ENCODE data around the gene HMCN2.

Gene HMCN2

GRCh38 chr9:130438382-130438981 is 172.9 kb downstream of the HMCN2 start:
- no peak overlapping the region for H3K9ac ChIP-seq (ENCODE audit: low read length)
- H3K9me3 ChIP-seq (ENCODE audit: control insufficient read depth, insufficient read depth, low read depth, low read length) = peaks cover 9% of the 10 kb centered on the region
- H3K27ac ChIP-seq (ENCODE audit: low read depth, low read length) = no peak overlapping the region
- peaks cover 17% of the 10 kb centered on the region for H3K27me3 ChIP-seq (ENCODE audit: control insufficient read depth, insufficient read depth, low read length)
- no peaks in the 10 kb centered on the region for H3K36me3 ChIP-seq (ENCODE audit: control insufficient read depth, insufficient read depth, low read length)
- no peak overlapping the region for H3K4me3 ChIP-seq (ENCODE audit: low read depth, low read length)
- peaks cover 9% of the 10 kb centered on the region; the same call in 1 of the 2 replicates for H3K4me1 ChIP-seq (ENCODE audit: control insufficient read depth, insufficient read depth, low read length)

DNA sequence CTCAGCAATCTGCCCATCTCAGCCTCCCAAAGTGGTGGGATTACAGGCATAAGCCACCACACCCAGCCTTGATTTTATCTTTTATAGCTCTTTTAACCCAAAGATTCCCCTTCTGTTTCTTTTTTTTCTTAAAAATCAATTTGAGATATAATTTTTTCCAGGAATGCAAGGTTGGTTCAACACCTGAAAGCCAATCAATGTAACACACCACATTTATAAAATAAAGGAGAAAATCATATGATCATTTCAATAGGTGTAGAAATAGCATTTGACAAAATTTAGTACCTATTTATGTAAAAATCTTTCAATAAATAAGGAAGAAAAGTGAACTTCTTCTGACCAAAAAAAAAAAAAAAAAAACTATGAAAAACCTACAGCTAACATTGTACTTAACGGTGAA is 175.5 kb downstream of the HMCN2 start:
- Histone ChIP-seq H3K9me3 (ENCODE audit: control insufficient read depth, insufficient read depth, low read depth, low read length) (peaks cover 9% of the 10 kb centered on the region), H3K4me3 (ENCODE audit: low read depth, low read length) (no peak overlapping the region), H3K27ac (ENCODE audit: low read depth, low read length) (no peak overlapping the region), H3K36me3 (ENCODE audit: control insufficient read depth, insufficient read depth, low read length) (no peaks in the 10 kb centered on the region), H3K4me1 (ENCODE audit: control insufficient read depth, insufficient read depth, low read length) (peaks cover 12% of the 10 kb centered on the region), H3K27me3 (ENCODE audit: control insufficient read depth, insufficient read depth, low read length) (peaks cover 14% of the 10 kb centered on the region), H3K9ac (ENCODE audit: low read length) (no peak overlapping the region)

- Histone ChIP-seq H3K36me3 (ENCODE audit: control insufficient read depth, insufficient read depth, low read length) (no peaks in the 10 kb centered on the region), H3K27me3 (ENCODE audit: control insufficient read depth, insufficient read depth, low read length) (peaks cover 23% of the 10 kb centered on the region), H3K27ac (ENCODE audit: low read depth, low read length) (no peak overlapping the region), H3K4me3 (ENCODE audit: low read depth, low read length) (no peak overlapping the region), H3K9ac (ENCODE audit: low read length) (no peak overlapping the region), H3K9me3 (ENCODE audit: control insufficient read depth, insufficient read depth, low read depth, low read length) (peaks cover 9% of the 10 kb centered on the region), H3K4me1 (ENCODE audit: control insufficient read depth, insufficient read depth, low read length) (peaks cover 26% of the 10 kb centered on the region)
These were observed 177.3 kb downstream of the HMCN2 start for GRCh38 chr9:130442746-130443455.

- peaks cover 31% of the 10 kb centered on the region for H3K4me1 ChIP-seq (ENCODE audit: control insufficient read depth, insufficient read depth, low read length)
- H3K27ac ChIP-seq (ENCODE audit: low read depth, low read length) = no peak overlapping the region
- no peak overlapping the region for H3K9ac ChIP-seq (ENCODE audit: low read length)
- peaks cover 9% of the 10 kb centered on the region for H3K9me3 ChIP-seq (ENCODE audit: control insufficient read depth, insufficient read depth, low read depth, low read length)
- H3K27me3 ChIP-seq (ENCODE audit: control insufficient read depth, insufficient read depth, low read length) = peaks cover 23% of the 10 kb centered on the region
- 0 out of 2 replicates have a peak, but pooled peaks cover 3% of the 10 kb centered on the region for H3K36me3 ChIP-seq (ENCODE audit: control insufficient read depth, insufficient read depth, low read length)
- H3K4me3 ChIP-seq (ENCODE audit: low read depth, low read length) = no peak overlapping the region
These were observed 177.9 kb downstream of the HMCN2 start for GRCh38 chr9:130443456-130443801.

GRCh38 chr9:130443840-130444492 is 178.4 kb downstream of the HMCN2 start:
- Histone ChIP-seq H3K9me3 (ENCODE audit: control insufficient read depth, insufficient read depth, low read depth, low read length) (peaks cover 9% of the 10 kb centered on the region), H3K4me1 (ENCODE audit: control insufficient read depth, insufficient read depth, low read length) (peaks cover 32% of the 10 kb centered on the region), H3K4me3 (ENCODE audit: low read depth, low read length) (peak overlapping the region; percentile 68), H3K9ac (ENCODE audit: low read length) (no peak overlapping the region), H3K27ac (ENCODE audit: low read depth, low read length) (no peak overlapping the region), H3K36me3 (ENCODE audit: control insufficient read depth, insufficient read depth, low read length) (0 out of 2 replicates have a peak, but pooled peaks cover 3% of the 10 kb centered on the region), H3K27me3 (ENCODE audit: control insufficient read depth, insufficient read depth, low read length) (peaks cover 23% of the 10 kb centered on the region)

- H3K4me3 ChIP-seq (ENCODE audit: low read depth, low read length) = peak within 1 kb of the TSS; percentile 68
- peak within 1 kb of the TSS; percentile 64 for H3K9ac ChIP-seq (ENCODE audit: low read length)
These were observed 179.1 kb downstream of the HMCN2 start, which contains the start of gene ASS1 for GRCh38 chr9:130444565-130445221. Gene ASS1, plus strand, starts transcription at chr9:130444961. Its CDS starts 7,268 bp downstream, at chr9:130452229.

GRCh38 chr9:130445268-130445983 is 179.9 kb downstream of the HMCN2 start:
- Histone ChIP-seq H3K27ac (ENCODE audit: low read depth, low read length) (peak overlapping the region; percentile 55; the same call in 1 of the 2 replicates), H3K27me3 (ENCODE audit: control insufficient read depth, insufficient read depth, low read length) (peaks cover 23% of the 10 kb centered on the region)

More at GRCh38 chr9:130444565-130445221, 179.1 kb downstream of the HMCN2 start, which contains the start of gene ASS1:
- Histone ChIP-seq H3K27ac (ENCODE audit: low read depth, low read length) (peak within 1 kb of the TSS; percentile 22; the same call in 1 of the 2 replicates), H3K27me3 (ENCODE audit: control insufficient read depth, insufficient read depth, low read length) (peaks cover 23% of the 10 kb centered on the region), H3K4me1 (ENCODE audit: control insufficient read depth, insufficient read depth, low read length) (peaks cover 32% of the 10 kb centered on the region), H3K36me3 (ENCODE audit: control insufficient read depth, insufficient read depth, low read length) (0 out of 2 replicates have a peak, but pooled peaks cover 3% of the 10 kb centered on the region), H3K9me3 (ENCODE audit: control insufficient read depth, insufficient read depth, low read depth, low read length) (peaks cover 9% of the 10 kb centered on the region)

DNA sequence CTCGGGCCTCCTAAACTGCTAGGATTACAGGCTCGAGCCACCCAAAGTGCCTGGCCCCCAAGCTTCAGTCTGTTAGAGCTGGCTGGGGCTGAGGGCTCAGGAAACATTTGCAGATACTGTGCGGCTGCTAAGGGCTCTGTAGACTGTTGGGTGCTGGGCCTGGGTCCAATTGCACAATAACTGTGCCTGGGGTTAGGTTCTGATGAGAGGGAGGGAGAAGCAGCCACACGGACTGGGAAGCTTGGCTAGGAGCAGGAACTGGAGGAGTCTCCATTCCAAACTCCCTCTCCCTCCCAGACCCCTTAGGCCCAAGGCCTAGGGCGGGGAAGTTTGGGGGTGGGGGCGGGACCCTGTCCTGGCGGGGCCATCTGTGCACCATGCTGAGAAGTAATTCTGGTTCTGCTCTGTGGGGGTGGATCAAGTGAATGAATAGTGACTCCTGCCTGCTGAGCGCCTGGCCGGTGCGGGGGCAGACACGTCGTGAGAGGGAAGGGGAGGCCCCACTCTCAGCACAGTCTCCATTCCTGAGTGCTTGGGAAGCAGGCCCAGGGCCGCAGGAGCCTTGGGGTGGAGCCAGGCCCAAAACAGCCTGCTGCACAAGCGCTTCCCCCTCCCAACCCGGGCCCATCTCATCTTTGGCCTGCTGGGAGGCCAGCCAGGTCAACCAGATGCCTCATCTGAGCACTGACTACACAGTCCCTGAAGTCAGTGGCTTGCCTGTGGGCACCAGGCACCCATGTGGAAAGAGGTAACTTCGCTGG is 180.7 kb downstream of the HMCN2 start:
- peaks cover 3% of the 10 kb centered on the region; the same call in 1 of the 2 replicates for H3K9me3 ChIP-seq (ENCODE audit: control insufficient read depth, insufficient read depth, low read depth, low read length)
- H3K4me3 ChIP-seq (ENCODE audit: low read depth, low read length) = peak overlapping the region; percentile 68
- H3K27ac ChIP-seq (ENCODE audit: low read depth, low read length) = peak overlapping the region; percentile 55; the same call in 1 of the 2 replicates
- peak overlapping the region; percentile 64 for H3K9ac ChIP-seq (ENCODE audit: low read length)
- H3K27me3 ChIP-seq (ENCODE audit: control insufficient read depth, insufficient read depth, low read length) = peaks cover 23% of the 10 kb centered on the region
- peaks cover 42% of the 10 kb centered on the region for H3K4me1 ChIP-seq (ENCODE audit: control insufficient read depth, insufficient read depth, low read length)
- 0 out of 2 replicates have a peak, but pooled peaks cover 3% of the 10 kb centered on the region for H3K36me3 ChIP-seq (ENCODE audit: control insufficient read depth, insufficient read depth, low read length)

More at GRCh38 chr9:130445268-130445983, 179.9 kb downstream of the HMCN2 start:
- Histone ChIP-seq H3K9ac (ENCODE audit: low read length) (peak overlapping the region; percentile 64), H3K36me3 (ENCODE audit: control insufficient read depth, insufficient read depth, low read length) (0 out of 2 replicates have a peak, but pooled peaks cover 3% of the 10 kb centered on the region), H3K4me3 (ENCODE audit: low read depth, low read length) (peak overlapping the region; percentile 68), H3K9me3 (ENCODE audit: control insufficient read depth, insufficient read depth, low read depth, low read length) (peaks cover 9% of the 10 kb centered on the region), H3K4me1 (ENCODE audit: control insufficient read depth, insufficient read depth, low read length) (peaks cover 34% of the 10 kb centered on the region)

DNA sequence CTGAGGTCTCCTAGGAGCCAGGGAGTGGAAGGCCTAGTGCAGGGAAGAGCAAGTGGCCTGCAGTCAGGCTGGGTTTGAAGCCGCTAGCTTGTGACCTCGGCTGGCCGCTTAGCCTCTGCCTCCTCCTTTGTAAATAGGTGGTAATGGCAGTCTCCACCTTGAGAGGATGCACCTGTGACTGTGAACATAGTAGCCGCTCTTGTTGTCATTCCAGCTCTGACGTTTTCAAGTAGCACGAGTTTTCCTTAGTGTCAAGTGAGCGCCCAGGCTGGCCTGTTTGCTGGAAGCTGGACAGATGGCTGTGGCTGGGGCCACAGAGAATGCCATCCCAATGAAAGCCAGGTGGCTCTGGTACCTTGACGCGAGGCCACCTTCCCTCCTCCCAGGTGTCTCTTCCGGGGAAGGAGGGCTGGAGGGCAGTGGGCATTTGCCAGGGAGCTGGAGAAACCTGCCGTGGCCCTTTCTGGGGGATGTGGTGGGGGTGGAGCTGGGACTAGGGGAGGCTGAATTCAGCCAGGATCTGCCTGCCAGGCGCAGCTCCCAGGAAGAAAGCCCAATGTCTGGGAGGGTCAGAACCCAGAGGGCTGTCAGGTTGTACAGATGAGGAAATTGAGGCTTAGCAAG is 181.7 kb downstream of the HMCN2 start:
- H3K36me3 ChIP-seq (ENCODE audit: control insufficient read depth, insufficient read depth, low read length) = peaks cover 5% of the 10 kb centered on the region; the same call in 1 of the 2 replicates
- H3K9me3 ChIP-seq (ENCODE audit: control insufficient read depth, insufficient read depth, low read depth, low read length) = no peaks in the 10 kb centered on the region
- H3K27ac ChIP-seq (ENCODE audit: low read depth, low read length) = no peak overlapping the region
- H3K27me3 ChIP-seq (ENCODE audit: control insufficient read depth, insufficient read depth, low read length) = peaks cover 23% of the 10 kb centered on the region
- H3K9ac ChIP-seq (ENCODE audit: low read length) = peak overlapping the region; percentile 46
- peaks cover 52% of the 10 kb centered on the region for H3K4me1 ChIP-seq (ENCODE audit: control insufficient read depth, insufficient read depth, low read length)
- peak overlapping the region; percentile 68; the same call in 1 of the 2 replicates for H3K4me3 ChIP-seq (ENCODE audit: low read depth, low read length)

All from HUES6 (cell line).